Cerebellar cortex (tissue), 1 donor: ENCODE data around the gene DDX56.
"Not testable (repeated sequence)": the region's sequence is repeated elsewhere in the genome, so short reads cannot be mapped to it uniquely, and the experiment has no call there.

ENCODE experiments used
- DNase-seq: peaks from one replicate; pipeline ENCODE4 v3.0.0-alpha.2; 2015; ENCODE audit warnings: low spot score

Gene DDX56

DNA sequence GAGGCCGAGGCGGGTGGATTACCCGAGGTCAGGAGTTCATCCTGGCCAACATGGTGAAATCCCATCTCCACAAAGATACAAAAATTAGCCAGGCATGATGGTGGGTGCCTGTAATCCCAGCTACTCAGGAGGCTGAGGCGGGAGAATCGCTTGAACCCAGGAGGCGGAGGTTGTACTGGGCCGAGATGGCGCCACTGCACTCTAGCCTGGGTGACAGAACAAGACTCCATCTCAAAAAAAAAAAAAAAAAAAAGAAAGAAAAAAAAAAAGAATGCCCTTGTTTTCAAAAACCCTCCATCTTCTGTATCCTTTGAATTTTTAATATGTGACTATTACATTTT is 11.1 kb downstream of the DDX56 start:
- DNase-seq: not testable (repeated sequence)

DNA sequence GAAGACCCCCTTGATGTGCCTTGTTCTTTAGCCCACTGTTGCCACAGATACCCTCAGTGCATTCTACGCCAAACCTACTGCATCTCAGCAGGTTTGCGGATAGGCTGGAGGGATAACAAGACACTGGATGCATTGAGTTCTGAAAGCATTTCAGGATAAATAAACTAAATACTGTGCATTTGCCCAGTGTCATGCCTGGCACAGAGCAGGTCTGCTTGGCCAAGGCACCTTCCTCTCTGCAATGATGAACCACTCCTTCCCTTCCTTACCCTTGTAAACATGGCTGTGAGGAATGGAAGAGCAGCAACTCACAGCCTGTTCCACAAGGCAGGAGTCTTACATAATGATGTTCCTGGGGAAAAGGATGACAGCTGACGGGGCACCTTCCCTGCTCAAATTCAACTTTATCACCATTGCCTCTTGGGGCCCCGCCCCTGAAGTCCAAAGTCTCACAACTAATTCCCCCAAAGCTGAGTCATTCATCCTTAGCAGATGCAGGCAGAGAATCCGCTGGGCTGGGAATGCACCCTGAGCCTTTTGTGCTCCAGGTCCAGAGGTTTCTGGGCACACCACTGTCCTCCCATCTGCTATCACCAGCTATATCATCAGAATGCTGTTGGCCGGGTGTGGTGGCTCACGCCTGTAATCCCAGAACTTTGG is 11.6 kb downstream of the DDX56 start:
- DNase-seq: no peak

DNA sequence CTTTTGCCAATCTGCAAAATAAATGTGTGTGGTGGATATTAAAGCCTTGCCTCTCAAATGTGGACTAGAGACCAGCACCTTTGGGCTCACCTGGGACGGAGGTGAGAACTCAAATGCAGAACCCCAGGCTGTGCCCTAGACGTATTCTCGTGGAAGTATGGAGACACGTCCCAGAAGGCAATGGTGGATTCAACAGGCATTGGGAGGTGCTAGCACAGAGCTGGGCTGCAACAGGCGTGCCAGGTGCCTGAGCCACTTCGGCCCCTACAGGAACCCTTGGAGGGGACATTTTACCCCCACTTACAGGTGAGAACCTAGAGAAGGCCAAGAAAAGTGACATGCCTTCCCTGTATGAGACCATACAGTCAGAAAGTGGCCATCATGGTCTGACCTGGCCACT is 12.2 kb downstream of the DDX56 start:
- no peak for DNase-seq

DNA sequence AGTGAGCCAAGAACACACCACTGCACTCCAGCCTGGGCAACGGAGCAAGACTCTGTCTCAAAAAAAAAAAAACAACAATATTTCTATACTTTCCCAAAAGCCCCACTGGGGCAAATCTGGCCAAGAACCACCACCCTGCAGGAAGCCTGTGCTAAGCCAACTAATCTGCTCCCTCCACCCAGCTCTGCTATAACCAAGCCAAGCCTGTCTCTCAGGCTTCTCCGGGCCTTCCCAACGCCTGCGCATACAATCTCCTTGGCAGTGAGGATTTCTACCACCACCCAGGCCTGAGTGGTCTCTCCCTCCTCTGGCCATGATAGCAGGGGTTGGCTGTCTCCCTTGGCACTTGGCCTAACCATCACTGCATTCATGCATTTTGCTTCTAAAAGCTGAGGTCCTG is 14.2 kb downstream of the DDX56 start:
- peak; percentile 25 for DNase-seq

DNA sequence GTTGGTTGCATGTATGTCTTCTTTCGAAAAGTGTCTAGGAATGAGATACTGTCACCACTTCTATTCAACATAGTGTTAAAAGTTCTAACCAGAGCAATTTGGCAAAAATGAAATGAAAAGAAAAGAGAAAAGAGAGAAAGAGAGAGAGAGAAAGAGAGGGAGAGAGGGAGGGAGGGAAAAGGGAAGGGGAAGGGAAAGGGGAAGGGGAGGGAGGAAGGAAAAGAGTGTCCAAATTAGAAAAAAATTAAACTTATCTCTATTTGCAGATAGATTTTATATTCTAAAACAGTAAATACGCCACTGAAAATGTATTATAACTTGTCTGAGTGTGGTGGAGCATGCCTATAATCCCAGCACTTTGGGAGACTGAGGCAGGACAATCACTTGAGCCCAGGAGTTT is 16.2 kb downstream of the DDX56 start:
- DNase-seq: no peak

DNA sequence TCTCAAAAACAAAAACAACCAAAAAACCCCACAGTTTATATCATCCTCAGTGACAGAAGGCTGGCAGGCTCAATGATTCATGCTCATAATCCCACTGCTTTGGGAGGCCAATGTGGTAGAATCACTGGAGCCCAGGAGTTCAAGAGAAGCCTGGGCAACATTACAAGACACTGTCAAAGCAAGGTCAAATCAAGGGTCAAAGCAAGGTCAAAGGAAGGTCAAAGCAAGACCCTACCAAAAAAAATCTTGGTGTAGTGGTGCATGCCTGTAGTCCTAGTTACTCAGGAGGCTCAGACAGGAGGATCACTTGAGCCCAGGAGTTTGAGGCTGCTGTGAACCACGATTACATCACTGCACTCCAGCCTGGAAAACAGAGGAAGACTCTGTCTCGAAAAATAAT is 18.4 kb downstream of the DDX56 start:
- no peak for DNase-seq

DNA sequence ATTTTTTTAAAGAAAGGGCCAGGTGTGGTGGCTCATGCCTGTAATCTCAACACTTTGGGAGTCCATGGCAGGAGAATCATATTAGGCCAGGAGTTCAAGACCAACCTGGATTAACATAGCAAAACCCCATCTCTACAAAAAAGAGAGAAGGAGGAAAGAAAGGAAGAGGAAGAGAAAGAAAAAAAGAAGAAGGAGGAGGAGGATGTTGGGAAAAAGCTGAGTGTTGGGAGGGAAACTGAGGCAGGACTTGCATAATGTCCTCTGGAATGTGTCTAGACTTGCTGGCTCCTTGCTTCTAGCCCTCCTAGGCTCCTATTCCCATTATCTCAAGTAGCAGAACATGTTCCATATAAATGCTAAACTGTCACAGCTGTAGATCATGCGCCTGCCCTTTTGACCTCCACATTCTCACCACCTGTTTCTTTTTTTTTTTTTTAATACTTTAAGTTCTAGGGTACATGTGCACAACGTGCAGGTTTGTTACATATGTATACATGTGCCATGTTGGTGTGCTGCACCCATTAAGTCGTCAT is 21.2 kb downstream of the DDX56 start:
- not testable (repeated sequence) for DNase-seq

DNA sequence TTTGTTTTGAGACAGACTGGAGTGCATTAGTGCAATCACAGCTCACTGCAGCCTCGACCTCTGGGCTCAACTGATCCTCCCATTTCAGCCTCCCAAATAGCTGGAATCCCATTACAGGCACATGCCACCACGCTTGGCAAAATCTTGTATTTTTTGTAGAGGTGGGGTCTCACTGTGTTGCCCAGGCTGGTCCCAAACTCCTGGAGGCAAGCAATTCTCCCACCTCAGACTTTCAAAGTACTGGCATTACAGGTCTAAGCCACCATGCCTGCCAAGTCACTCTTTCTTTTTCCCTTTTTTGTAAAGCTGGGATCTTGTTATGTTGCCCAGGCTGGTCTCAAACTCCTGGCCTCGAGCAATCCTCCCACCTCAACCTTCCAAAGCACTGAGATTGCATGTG is 24.3 kb downstream of the DDX56 start:
- no peak for DNase-seq

DNA sequence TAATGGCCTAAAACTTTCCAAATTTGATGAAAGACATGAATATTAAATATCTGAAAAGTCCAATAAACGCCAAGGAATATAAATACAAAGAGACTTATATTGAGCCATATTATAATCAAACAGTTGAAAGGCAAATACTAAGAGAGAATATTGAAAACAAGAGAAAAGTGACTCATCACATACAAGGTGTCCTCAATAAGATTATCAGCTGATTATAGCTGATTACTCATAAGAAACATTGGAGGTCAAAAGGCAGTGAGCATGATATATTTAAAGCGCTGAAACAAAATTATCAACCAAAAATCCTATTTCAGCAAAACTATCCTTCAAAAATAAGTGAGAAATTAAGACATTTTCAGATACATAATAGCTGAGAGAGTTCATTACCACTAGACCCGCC is 24.8 kb downstream of the DDX56 start:
- no peak for DNase-seq

DNA sequence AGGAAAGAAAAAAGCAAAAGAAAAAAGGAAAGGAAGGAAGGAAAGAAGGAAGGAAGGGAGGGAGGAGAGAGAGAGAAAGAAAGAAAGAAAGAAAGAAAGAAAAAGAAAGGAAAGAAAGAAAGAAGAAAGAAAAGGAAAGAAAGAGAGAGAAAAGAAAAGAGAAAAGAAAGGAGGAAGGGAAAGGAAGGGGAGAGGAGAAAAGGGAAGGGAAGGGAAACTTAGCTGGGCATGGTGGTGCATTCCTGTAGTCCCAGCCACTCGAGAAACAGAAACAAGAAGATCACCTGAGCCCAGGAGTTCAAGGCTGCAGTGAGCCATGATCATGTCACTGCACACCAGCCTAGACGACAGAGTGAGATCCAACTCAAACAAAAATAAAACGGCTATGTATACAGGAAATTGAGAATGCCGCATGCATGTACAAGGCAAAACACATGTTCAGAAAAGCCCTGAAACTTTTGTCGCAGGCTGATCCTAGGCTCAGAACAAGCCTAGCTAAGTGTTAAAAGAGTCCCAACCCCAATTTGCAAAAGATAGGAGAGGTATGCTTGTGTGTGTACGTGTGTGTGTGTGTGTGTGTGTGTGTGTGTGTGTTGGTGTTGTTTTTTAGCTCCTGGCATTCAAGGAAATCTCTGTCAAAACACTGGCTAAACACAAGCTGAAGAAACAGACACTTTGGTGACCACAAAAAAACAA is 26.0 kb downstream of the DDX56 start:
- DNase-seq: no peak

DNA sequence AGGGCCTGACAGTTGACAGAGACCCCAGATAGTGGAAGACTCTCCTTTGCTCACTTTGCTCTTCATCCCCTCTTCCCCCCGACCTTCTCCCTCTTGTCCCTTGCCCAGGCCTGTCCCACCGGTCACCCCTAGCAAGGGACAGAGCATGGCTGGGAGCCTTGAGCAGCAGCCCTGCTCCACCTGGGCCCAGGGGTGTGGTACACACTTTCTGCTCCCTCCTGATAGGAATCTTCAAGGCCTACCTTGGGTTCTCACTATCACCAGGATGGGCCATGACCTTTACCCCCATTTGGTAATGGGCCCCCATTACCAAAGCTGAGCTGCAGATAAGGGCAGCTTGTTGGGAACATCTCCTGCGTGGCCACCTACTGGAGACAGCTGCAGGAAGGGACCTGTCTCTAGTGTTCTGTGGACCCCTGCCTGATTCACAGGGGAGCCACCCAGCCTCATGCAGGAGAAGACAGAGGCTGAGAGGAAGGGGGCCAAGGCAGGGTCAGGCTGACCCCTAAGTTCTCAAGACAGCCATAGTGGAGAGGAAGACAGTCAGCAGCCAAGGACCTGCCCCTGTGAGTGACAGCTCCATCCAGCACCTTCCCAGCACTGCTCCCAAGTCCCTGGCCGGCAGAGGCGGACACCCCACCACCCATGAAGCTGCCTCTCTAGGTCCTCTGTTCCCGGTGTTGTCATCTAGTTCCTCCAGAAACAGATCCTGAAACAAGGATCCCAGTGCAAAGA is 31.7 kb downstream of the DDX56 start:
- DNase-seq: no peak

DNA sequence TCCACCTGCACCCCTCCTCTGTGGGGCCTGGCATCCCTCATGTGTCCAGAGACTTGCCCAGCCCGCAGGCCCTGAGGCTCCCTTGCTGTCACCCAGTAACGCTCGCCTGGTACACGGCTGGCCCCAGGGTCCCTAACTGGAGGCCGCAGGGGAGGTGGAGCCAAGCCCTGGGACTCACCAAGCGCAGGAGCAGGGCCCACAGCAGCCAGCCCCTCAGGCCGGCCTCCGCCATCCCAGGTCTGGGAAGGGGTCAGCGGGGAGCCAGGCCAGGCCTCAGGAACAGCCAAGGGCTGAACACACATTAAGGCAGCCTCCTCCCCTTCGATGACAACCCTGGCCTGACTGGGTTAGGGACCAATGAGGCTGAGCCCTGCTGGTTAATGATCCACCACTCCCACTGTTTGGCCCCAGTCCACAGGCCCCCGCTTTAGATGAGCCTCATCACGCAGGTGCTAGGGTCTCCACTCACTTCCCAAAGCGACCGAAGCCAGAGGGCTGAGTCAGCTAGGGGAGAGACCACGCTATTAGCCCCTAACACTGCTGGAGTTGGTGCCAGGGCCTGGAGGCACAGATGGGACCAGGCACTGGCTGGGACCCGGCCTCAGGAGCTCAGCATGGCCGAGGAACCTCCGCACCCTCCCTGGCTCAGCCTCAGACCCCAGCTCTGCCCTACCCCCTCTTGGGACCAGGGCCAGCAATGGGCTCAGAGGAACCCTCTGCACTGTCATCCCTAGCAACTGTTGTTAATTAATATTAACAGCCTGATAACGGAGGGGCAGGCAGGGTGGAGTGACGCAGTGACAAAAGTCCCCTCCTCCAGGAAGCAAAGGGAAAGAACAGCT is 32.5 kb downstream of the DDX56 start, which contains the start of gene NPC1L1:
Gene NPC1L1, minus strand, starts transcription at position 303 of the 842 bp plus-strand sequence. Its CDS starts 71 bp downstream, at position 232.
- DNase-seq: no peak

DNA sequence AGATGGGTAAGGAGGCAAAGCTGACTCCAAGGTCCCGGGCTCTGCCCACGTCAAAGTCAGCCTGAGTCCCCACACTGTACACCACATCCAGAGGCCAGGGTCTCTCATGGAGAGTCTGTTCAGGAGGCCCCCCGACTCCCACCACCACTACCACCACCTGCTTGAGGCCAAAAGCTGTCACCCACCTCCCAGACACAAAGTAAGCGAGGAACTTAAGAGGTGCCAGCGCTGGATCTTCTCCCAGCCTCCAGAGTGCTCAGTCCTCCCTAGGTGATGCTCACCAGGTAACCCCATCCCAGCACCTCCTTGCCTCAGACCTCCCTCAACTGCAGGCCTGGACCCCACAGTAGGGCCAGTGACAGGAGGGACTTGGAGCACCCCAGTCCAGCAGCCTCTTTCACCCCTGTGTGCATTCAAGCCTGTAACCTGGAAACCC is 33.1 kb downstream of the DDX56 start:
- DNase-seq: no peak

DNA sequence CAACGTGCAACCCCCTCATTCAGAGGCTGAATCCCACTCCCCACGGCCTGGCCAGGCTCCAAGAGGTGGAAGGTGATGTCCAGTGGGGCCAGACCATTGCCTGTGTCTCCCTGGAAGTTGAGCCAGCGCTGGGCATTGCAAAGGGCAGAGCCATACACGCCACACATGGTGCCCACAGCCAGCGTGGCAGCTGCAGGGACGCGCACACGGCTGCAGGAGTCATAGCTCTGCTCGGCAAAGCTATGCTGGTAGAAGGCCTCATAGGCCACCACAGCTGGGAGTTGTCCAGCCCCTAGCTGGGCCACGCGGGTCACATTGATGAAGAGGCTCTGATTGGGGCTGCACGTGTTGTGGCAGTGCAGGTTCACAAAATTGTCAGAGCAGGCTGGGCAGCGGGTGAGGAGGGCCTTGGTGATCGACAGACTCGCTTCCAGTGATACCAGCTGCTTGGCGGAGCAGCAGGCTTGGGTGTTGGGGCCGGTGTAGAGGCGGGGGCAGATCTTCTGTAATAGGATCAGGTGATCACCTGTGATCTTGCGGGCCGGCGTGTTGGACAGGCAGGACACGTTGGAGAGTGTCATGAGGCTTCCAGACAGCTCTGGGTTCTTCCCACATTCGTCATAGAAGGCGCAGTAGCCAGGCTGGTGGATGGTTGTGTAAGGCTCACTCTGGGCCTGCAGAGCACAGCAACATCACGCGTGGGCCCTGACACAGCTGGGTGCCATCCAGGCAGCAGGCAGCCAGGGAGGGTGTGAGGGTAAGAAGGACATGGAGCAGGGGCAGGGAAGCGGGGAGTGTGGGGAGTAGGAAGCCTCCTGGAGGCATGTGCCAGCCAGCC is 33.8 kb downstream of the DDX56 start:
- DNase-seq: no peak

DNA sequence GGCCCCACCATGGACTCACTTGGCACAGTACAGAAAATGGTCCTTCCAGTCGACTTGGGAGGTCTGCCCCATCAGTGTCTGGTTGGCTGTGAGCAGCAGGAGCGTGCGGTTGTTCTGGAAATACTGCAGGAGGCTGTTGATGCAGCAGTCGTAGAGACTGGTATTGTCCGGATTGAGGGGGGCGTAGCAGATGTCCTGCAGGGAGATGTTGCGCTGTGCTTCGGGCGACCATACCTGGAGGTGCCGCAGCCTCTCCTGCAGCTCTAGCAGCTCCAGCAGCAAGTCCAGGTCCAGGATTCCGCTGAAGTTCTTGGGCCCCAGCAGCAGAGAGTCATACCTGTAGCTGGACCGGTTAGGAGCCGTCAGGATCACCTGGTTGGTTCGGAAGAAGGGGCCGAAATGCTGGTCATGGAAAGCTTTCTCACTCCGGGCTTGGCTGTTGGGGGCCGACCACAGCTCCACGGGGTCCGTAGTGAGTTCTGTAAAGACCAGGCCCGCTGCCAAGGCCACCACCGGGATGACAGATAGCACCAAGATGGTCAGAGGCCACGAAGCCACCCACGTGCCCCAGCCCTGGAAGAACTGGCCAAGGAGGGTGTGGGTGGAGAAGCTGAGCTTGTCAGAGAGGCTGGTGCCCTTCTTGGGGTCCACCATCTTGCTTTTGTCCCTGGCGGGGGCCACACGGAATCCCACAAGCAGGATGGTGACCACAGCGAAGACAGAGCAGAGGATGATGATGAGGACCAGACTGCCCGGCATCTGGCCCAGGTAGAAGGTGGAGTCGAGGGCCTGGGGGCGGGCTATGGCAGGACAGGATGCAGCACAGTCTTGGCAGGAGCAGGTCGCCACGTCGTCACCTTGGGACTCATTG is 34.7 kb downstream of the DDX56 start:
- DNase-seq: no peak

DNA sequence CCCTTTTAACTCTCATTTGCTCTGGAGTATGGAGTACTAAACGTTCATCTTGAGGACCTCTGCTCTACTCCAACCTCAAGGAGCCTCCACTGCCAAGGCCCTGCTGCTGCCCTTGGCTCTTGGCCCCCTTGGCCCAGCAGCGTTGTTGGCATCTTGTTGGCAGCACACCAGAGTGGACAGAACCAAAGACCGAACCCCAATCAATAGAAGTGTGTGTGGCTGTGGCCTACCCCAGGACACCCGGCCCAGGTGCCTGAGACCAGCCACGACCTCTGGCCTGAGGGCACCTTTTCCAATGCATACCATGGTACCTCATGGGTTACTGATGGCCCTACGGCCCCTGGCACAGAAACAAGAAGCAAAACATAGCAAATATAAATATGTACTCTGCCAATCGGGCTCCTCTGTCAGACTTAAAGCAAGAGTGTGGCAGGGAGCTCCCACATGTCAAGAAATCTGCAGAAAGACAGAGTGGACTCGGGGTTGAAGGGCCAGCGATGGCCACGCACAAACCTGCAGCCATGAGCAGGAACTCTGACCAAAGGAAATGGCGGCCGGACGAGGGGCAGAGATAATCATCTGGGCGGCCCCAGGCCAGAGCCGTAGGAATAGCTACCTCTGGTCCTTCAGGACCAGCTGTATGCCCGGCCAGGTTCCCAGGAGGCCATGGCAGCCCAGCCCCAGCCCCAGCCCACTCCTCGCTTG is 35.5 kb downstream of the DDX56 start:
- DNase-seq: no peak

DNA sequence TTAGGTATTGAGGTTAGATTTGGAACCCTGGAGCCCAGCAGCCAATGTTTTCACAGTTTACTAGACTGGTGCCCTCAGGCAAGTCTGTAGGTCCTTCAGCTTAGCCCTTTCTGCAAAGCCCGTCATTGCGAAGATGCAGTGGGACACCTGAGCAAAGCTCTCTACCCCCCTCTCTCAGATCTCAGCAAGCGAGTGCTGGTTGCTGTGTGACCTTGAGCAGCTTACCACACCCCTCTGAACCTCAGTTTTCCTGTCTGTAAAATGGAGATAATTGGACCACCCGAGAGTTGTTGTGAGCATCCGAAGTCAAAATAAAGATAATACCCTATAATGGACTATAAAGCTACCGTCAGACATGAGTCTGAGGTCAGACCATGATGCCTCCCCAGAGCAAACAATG is 36.3 kb downstream of the DDX56 start:
- DNase-seq: no peak

DNA sequence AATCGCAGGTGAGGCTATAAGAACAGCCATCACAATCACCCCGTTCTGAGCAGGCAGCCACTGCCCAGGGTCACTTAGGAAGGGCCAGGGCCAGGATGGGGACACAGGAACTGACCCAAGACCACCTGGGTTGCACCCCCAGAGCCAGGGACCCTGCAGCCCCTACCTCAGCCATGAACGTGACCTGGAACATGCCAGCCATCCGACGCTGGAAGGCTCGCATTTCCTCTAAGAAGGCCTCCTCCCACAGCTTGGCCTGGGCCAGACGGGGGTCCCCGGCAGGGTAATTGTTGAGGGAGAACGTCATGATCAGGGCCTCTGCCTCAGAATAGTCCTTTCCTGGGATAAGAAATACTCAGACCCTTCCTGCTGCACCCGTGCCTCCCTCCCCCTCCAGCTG is 37.6 kb downstream of the DDX56 start:
- DNase-seq: no peak

DNA sequence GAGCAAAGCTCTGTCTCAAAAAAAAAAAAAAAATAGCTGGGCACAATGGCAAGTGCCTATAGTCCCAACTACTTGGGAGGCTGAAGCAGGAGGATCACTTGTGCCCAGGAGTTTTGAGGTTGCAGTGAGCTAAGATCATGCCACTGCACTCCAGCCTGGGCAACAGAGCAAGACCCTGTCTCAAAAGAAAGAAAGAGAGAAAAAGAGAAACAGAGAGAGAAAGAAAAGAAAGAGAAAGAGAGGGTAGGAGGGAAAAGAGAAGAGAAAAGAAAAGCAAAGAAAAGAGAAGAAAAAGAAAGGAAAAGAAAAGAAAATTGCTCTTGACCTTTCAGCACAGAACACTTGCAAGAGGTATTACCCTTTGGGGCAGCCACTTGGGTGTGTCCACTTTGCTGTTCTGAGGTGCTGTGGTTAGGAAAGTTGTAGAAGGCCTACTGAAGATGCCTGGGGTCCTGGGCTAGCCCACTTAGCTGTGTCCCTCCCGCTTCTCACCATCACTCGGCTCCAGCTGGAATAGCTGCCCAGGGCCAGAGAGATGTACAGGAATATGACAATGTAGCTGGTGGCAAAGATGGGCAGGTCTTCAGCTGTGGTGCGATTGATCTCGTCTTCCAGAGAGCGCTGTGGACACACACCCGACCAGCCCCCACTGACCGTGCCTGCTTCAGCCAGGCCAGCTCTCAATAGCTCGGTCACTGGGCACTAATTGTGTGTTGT is 38.2 kb downstream of the DDX56 start:
- no peak for DNase-seq
